Measurements from ENCODE around the gene COBLL1.

DNA sequence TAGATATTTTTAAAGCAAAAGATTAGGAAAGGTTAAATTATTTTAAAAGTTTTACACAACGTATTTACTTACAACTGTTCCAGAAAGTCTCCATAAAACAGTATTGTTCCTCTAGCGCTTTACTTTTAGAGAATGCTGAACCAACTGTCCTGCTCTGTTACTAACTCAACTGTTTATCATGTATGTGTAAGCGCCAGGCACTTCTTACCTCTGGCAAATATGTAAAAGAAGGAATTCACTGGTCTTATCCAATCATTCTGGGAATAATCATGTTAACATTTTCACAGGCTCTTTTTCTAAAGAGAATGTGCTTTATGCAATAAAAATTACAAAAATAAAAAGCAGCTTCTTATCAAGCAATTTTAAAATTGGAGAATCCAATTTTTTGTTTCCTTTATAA is 68.0 kb downstream of the COBLL1 start:
- TF ChIP-seq CEBPB (IDR thresholded peaks at IDR 0.05) (no peak), TAF1 (IDR thresholded peaks at IDR 0.05; ENCODE audit: low read depth) (no peak)

Data from Ishikawa (cell line).